ENCODE data around the gene CAPN9.
"Not testable (repeated sequence)": the region's sequence is repeated elsewhere in the genome, so short reads cannot be mapped to it uniquely, and the experiment has no call there.

CAPN9 gene

DNA sequence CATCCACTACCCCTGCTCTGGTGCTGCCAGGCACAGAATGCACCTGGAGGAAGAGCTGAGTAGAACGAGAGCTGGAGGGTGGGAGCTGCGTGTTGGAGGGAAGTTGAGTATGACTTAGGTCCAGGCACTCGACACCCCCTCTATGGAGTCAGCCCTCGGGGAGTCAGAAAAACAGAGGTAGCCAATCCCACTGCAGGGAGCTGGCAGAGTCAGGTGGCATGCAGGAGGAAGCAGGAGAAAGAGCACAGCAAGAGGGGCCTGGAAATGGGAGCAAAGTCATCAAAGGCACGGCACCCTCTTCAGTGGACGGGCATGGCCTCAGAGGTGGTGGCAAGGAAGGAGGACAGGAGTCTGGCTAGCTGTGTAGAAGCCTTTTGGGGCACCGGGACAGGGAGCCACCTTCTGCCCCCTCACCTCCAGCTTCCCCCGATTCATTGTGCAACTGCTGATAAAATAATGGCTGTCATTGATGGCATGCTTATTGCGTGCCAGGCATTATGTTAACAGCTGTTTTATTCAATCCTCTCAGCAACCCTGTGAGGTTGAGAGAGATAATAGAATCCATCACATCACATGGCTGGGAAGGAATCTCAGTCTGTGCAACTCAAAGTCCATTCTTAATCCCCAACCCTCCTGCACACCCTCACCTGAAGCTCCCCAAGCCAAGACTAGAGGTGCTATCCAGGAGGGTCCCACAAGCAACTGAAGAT is 79.1 kb downstream of the CAPN9 start:
- no peak for DNase-seq

DNA sequence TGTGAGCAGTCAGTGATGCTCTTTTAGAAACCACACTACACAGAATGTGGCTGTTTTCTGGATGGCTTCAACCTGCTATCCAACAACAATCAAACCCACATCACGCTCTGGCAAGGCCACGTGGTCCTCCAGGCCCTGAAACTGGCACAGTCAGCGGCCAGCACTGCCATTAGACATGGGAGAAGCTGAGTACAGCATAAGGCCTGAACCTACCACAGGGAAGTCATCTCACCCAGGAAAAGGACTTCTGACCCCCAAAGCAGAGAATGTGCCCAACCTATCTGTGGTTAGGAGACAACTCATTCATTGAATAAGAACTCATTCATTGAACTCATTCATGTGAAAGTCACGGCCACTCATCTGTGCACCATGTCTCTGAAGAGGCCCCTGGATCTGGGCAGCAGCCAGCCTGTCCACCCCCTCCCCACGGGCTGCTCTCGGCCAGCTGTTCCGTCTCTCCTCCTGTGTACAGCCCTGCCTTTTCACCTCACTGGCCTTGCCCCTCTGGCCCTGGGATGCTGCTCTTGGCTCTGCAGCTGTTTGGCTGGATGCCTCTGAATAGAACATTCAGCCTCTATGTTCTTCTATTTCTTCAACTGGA is 80.0 kb downstream of the CAPN9 start:
- no peak for DNase-seq

DNA sequence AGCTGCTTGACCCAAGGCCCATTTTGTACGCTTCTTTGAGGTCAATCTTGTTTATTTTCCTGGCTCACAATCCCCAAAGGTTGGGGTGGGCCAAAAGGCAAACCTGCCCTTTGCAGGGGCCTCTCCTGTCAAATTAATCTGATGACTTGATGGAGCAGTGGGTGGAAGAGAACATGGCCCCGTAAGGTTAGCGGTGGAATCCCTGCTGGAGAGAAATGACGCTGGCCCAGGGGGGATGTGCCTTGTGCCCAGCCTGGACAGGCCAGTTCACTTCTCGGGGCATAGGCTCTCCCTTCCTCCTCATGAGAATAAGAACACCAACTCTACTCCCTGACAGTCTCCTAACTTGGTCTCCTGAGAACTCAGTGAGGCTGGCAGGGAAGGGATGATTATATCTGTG is 80.6 kb downstream of the CAPN9 start:
- DNase-seq: no peak

DNA sequence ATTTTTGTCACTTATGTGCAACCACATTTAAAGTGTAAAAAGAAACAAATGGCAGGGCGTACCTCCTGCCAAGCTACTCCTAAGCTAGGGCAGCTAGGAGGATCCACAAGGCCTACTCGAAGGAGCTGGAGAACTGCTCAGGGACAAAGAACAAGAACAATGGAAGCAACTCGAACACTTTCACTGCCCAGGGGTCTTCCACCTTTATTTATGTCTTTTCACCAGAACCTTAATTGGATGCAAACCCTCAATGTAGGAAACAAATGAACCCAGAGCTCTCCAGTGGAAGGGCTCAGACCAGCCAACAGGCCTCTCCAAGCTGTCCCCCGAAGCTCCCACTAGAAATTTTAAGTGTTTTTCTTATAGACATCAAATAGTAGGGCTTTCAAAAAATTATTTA is 81.2 kb downstream of the CAPN9 start:
- DNase-seq: no peak

DNA sequence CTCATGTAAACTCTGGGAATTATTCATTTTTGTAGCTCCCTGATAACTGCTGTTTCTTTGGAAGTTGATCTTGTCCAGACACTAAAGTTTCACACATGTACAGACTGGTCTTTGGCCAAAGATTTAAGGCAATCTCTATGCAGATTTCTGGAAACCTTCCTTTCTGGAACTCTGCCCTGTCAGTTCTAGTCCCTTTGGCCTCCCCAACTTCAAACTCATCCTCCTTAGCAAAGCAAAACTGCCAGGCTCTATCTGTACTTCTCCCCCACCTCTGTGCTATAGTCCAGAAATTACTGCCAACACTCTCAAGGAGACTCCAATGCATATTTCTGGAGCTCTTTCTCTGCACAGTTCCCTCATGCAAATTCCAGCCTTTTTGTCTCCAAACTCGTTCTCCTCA is 84.6 kb downstream of the CAPN9 start:
- no peak for DNase-seq

DNA sequence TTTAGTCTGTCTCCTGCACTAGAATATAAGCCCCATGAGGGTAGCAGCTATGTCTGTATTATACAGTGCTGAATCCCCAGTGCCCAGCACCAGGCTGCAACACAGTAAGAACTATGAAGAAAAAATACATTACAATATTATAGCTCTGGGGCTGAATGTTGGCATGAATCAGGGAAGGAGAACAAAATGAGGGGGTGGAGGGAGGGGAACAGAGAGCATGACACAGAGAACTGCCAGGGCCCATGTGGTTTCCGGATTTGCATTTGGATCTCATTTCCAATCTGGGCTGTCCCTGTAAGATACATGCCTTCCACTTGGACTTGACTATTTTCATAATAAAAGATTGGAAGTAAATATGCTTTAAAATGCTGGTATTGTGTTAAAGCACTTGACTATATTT is 85.3 kb downstream of the CAPN9 start:
- DNase-seq: no peak

DNA sequence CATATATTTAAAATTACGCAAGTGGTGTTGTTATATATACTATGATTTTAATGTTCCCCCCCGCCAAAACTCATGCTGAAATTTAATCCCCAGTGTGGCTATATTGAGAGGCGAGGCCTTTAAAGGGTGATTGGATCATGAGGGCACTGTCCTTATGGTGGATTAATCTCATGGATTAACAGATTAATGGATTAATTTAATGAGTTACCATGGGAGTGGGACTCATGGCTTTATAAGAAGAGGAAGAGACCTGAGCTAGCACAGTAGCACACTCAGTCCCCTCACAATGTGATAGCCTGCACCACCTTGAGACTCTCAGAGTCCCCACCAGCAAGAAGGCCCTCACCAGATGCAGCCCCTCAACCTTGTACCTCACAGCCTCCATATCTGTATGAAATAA is 86.3 kb downstream of the CAPN9 start:
- no peak for DNase-seq

DNA sequence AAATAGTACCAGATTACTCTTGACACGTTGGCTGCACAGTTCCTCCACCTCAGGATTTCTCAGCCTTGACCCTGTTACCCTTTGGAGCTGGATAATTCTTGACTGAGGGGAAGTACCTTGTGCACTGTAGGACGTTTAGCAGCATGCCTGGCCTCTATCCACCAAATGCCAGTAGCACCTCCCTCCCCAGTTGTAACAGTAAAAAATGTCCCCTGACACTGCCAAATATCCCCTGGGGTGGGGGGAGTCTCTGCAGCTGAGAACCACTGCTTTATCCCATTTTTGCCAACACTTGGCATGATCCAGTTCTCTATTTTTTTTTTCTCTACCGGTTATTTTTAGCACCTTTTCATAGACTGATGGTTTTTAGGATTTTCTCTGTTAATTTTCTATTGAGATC is 87.1 kb downstream of the CAPN9 start:
- no peak for DNase-seq

DNA sequence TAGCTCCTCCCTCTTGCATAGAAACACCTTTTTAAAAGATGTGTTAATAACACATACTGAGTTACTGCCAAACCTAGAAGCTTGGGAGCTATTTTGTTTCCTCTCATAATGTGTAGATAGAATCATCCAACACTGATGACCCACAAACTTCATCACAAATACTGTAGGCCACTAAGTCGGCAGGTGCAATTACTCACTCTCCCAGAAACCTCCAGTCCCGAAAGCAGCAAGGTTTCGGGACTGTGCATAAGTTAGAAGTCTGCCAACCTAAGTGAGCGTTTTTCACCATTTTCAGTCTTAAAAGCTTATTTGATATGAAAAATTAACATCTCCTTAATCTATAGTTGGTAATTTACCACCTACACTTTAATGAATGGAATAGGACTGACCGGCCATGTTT is 89.2 kb downstream of the CAPN9 start:
- no peak for DNase-seq

DNA sequence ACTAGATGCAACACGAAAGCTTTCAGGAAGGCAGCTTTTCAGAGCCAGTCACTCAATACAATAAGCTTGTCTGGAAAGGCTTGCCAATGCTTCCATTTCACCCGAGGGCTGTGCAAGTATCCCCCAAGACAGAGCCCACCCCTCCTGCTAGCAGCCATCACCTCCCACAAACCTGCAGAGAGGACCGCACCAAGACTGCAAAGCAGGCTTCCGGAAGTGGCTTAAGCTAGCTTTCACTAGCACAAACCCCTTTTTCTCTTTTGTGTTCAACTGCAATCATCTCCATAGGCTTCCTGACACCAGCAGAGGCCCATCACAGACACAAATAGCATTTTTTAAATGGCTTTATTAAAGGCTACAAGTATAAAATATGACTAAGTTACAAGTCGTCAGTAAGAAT is 89.6 kb downstream of the CAPN9 start:
- no peak for DNase-seq

DNA sequence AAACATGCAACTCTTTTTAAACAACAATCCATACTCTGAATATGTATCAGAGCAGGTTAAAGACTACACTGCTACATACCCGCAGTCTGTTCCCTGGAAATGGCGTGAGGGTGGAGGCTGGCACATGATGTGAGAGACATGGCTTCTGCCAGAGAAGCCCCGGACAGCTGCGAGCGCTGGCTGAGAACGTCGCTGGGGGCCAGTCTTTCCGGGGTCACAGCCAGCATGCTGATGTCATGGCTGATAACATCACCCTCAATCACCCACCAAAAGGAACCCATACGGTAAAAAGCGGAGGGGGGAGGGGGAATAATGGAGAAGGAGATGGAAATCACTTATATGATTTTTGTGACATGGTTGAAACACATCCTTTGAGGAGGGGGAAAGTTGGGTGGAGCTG is 92.0 kb downstream of the CAPN9 start:
- DNase-seq: no peak

DNA sequence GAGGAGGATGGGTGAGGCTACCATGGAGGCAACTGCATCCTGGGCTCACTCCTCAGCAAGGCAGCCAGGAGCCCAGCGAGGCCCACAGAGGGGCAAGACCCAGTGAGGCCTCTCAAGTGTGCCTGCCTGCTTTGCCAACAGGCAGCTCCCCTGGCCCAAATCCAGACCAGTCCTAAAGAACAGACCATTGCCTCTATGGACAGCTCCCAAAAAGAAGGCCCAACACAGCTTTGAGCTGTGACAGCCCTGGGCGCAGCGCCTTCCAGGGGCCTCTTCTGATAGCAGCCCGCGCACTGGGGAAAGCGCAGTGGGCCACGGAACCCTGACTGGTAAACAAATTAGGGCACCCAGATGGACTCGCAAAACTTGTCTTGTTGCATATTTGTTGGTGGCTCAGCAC is 95.6 kb downstream of the CAPN9 start:
- DNase-seq: no peak

DNA sequence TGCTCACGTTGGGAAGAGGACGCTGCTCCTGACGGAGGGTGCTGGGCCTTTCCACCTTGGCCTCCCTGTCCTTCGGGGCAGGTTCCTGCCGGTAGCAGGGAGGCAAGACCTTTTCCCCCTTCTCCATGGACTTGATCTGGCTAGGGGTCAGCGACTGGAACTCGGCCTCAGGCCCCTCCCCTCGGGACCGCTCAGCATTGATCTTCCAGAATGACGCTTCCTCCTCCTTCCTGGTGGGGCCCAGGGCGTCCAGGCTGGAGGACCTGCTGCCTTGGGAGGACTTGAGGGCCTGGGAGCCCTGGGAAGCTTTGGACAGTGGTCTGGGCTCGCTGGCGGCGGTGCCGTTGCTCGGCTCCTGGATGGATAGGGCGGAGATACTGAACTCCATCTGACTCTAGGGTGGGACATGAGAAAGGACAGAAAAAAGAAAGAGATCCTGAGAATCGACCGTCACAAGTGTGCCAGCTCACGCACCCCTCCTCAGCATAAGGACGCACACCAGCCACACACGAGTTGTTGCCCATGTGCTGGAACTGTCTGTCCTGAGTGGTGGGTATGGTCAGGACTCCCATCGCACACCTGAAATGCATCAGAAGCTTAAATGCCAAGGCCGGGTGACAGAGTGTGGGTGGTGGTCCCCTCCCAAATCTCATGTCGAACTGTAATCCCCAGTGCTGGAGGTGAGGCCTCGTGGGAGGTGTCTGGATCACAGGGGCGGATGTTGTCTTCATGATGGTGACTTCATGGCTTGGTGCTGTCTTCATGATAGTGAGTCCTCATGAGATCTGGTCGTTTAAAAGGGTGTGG is 96.5 kb downstream of the CAPN9 start:
- no peak for DNase-seq

DNA sequence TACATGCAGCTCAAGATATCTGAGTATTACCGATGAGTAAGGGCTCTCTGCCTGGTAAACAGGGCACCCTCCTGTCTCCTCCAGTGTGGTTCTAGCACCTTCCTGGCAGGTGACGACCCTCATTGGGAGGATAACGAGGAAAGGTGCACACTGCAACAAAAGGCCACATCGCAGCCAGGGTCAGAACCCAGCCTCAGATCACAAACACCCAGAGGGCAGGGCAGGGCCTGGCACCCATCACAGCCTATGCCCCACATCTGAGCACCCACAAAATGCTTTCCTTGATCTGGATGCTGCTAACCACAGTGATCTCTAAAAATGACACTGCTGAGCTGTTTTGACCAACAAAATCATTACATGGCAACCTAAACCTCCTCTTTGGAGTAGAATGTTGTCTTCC is 97.4 kb downstream of the CAPN9 start:
- DNase-seq: no peak

DNA sequence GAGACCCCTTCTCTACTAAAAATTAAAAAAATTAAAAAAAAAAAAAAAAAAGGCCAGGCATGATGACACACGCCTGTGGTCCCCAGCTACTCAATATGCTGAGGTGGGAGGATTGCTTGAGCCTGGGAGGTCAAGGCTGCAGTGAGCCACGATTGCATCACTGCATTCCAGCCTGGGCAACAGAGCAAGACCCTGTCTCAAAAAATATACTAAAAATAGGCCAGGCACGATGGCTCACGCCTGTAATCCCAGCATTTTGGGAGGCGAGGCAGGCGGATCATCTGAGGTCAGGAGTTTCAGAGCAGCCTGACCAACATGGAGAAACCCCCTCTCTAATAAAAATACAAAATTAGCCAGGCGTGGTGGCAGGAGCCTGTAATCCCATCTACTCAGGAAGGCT is 98.0 kb downstream of the CAPN9 start:
- DNase-seq: not testable (repeated sequence)

DNA sequence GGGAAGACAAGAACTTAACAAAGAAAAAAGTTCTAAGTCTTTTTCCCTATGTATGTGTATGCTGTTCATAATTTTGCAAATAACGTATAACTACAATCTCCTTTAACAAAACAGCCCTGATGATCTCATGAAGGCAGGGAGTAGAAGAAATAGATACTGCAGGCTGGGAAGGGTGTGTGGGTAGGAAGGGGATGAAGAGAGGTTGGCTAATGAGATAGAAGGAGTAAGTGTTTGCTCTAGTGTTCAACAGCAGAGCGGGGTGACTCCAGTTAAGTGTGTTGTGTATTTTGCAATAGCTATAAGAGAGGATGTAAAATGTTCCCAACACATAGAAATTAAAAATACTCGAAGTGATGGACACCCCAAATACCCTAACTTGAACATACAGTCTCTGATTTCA is 101.0 kb downstream of the CAPN9 start:
- no peak for DNase-seq

DNA sequence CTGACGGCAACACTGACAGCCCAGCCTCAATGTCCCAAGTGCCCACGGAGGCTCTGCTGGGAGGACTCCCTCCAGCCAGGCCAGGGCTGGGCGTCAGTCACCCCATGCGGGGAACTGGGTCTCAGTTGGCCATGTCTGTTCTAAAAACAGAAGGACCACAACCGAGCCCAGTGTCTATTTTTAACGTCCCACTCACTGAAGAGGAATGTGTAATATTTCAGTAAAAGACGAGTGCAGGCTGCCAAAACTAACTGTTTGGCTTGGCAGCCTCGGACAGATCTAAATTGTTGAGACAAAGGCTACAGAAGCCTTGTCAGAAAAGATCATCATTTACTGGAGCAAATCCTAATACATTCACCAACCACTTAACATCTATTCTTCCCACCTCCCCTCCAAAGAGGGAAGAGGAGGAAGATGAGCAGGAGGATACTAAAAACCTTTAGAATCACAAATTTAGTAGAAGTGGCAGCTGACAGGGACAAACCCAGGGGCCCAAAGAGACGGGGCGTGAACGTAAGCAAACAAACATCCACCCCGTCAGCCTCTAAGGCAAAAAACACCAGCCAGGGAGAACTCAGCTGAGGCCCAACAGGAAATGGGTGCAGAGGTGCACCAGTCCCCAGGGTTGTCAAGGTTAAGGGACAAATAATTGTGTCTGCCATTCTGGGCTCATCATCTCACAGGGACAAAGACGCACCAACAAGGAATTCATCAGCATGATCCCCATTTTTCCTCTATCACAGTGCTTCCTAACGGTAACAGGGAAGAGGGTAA is 102.5 kb downstream of the CAPN9 start:
- no peak for DNase-seq

DNA sequence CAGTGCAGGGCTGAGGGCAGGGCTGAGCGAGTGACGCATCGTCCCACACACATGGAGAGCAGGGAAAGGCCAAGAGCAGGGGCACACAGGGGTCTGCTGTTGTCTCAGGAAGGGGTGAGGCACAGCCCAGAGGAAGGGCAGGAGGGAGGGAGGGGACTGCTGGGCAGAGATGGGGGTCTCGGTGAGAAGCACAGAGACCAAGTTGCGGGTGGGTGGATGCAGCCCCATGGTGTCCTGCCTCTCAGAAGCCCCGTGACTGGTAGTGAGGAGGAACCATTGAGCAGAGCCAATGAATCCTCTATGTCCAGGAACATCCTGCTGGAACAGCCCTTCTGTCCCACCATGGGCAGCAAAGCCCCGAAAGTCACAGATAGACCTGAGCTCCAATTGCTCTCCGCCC is 103.4 kb downstream of the CAPN9 start:
- no peak for DNase-seq

DNA sequence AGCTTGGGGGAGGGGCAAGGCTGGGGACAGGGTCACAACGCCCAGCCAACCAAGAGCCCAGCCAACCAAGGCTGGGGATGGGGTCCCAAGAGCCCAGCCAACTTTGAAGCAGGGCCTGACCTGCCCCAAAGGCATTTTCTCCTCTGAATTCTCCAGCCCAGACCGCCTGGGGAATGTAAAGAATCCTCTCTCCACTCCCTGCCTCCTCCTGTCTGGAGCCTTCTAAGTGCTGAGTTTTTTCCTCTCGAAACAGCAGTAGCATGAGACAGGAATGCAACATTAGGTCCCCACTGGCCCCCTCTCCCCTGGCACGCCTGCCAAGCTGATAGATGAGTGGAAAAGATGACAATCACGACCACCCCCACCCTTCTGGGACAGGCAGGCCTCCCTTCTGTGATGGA is 104.1 kb downstream of the CAPN9 start:
- DNase-seq: no peak

Data from GF-D8 (cell line).